Naive thymus-derived CD4-positive, alpha-beta T cell (primary cell): ENCODE measurements around the gene FIGNL2. TPM values are rescaled to one million over a fixed set of nuclear protein-coding genes. Genes with fewer than 3 reads are reported as not detected.

Experiments
- ATAC-seq: fragments of 150-1000 bp; cut with Tn5 transposase; 2 replicates; pipeline ENCODE4 v1.10.0; 2021; ENCODE audit warnings: mild to moderate bottlenecking, moderate library complexity
- CTCF ChIA-PET: fragments of 350-600 bp; sonication (Branson Sonifier 250); formaldehyde crosslinking; loops from one replicate; lab custom pipeline; 2021; ENCODE audit warnings: antibody characterized with exemption; lab: Charles Lee
- POLR2A ChIA-PET: fragments of 350-600 bp; sonication (Branson Sonifier 250); formaldehyde crosslinking; loops from one replicate; lab custom pipeline; 2021; ENCODE audit warnings: antibody characterized with exemption, inconsistent platforms; lab: Charles Lee
- DNase-seq, 9 donors: peaks; one replicate each; pipeline versions ENCODE4 v3.0.0 to v3.0.0-alpha.2; 2020 to 2022; ENCODE audit warnings: mixed read lengths in 1 of 9
- H3K27ac ChIP-seq: one replicate; pipeline ENCODE4 v1.7.0; 2013; ENCODE audit warnings: mild to moderate bottlenecking, low read depth, low read length, moderate library complexity
- H3K27me3 ChIP-seq, 2 donors: one replicate each; pipeline ENCODE4 v1.7.0; 2013; ENCODE audit warnings: low read length in 2 of 2, mild to moderate bottlenecking in 2 of 2, moderate library complexity in 2 of 2; ENCODE audit not compliant: control insufficient read depth in 2 of 2, insufficient read depth in 2 of 2
- H3K36me3 ChIP-seq, 3 experiments: 1 replicate in 2 of 3; 2 replicates in 1 of 3; pipeline ENCODE4 v1.7.0; 2013; ENCODE audit warnings: low read length in 3 of 3, mild to moderate bottlenecking in 3 of 3, moderate library complexity in 1 of 3; ENCODE audit not compliant: insufficient read depth in 3 of 3, control insufficient read depth in 2 of 3
- H3K4me1 ChIP-seq, 2 donors: one replicate each; pipeline ENCODE4 v1.7.0; 2013; ENCODE audit warnings: low read length in 2 of 2, mild to moderate bottlenecking in 2 of 2, moderate library complexity in 1 of 2; ENCODE audit not compliant: control insufficient read depth in 2 of 2, insufficient read depth in 2 of 2
- H3K4me3 ChIP-seq: 2 replicates; pipeline ENCODE4 v1.7.0; 2013; ENCODE audit warnings: mild to moderate bottlenecking, low read length
- H3K9me3 ChIP-seq, 3 experiments: 1 replicate in 2 of 3; 2 replicates in 1 of 3; pipeline ENCODE4 v1.7.0; 2013; ENCODE audit warnings: low read length in 3 of 3; ENCODE audit not compliant: control insufficient read depth in 2 of 3
- H3K27ac Mint-ChIP-seq, 9 donors: one replicate each; pipeline ENCODE4 v1.8.0; 2020 to 2022; ENCODE audit warnings: mixed read lengths in 9 of 9, mild to moderate bottlenecking in 8 of 9, moderate library complexity in 5 of 9, inconsistent platforms in 2 of 9
- H3K27me3 Mint-ChIP-seq, 5 donors: one replicate each; pipeline ENCODE4 v1.8.0; 2021 to 2022; ENCODE audit warnings: mixed read lengths in 5 of 5, mild to moderate bottlenecking in 1 of 5
- H3K36me3 Mint-ChIP-seq, 5 donors: one replicate each; pipeline ENCODE4 v1.8.0; 2020 to 2022; ENCODE audit warnings: mixed read lengths in 5 of 5, mild to moderate bottlenecking in 3 of 5, inconsistent platforms in 1 of 5
- H3K4me1 Mint-ChIP-seq, 7 donors: one replicate each; pipeline ENCODE4 v1.8.0; 2020 to 2022; ENCODE audit warnings: mixed read lengths in 7 of 7, mild to moderate bottlenecking in 3 of 7, inconsistent platforms in 1 of 7
- H3K4me3 Mint-ChIP-seq, 10 donors: one replicate each; pipeline ENCODE4 v1.8.0; 2020 to 2022; ENCODE audit warnings: mild to moderate bottlenecking in 10 of 10, mixed read lengths in 10 of 10, moderate library complexity in 6 of 10, inconsistent platforms in 2 of 10
- H3K9me3 Mint-ChIP-seq, 11 donors: one replicate each; pipeline ENCODE4 v1.8.0; 2020 to 2022; ENCODE audit warnings: mixed read lengths in 11 of 11, mild to moderate bottlenecking in 4 of 11, inconsistent platforms in 1 of 11, moderate library complexity in 1 of 11
- intact Hi-C, 2 donors: fragments of 100-400 bp; cut with micrococcal nuclease; formaldehyde crosslinking; loops; one replicate each; pipeline ENCODE4 v1.15.1; 2023
- polyA plus RNA-seq, 2 donors: library from polyadenylated mRNA; unstranded; fragments of 300-500 nt; fragmentation: Illumina TruSeq; gene quantifications; one replicate each; pipeline ENCODE4 v1.2.3, GENCODE V29; 2021
- total RNA-seq, 6 experiments: library from RNA in 5 of 6; stranded (reverse) in 5 of 6; gene quantifications; 1 replicate in 5 of 6; 2 replicates in 1 of 6; pipeline ENCODE4 v1.2.3 and lab custom pipeline; 2021 to 2026

FIGNL2 gene
- total and polyA plus RNA-seq, 7 experiments from 2014 or later: 0.07 to 2.1 (median 1.3) TPM; not detected in 1

DNA sequence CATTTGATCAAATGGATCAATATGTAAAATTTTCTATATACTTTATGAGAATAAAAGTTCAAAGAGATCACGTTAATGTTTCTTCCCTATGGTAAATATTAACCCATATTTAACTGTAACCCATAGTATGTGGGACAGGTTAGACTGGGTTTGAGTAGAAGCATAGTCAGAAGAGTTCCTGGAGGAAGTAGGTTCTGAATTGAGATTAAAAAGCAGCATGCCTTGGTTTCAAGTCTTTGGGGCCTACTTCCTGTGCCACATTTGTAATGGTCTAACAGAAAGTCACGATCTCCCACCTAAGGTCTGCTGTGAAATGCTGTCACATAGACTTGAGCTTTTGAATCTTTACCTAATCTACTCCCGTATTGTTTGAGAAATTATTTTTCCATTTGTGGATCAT is 63.8 kb downstream of the FIGNL2 start:
- Mint-ChIP-seq H3K27ac (no peak overlapping the region), H3K9me3 (no peaks in the 10 kb centered on the region), H3K27me3 (peaks cover 0 to 21% (median 7%) of the 10 kb centered on the region in 5 donors), H3K36me3 (no peaks in the 10 kb centered on the region), H3K4me3 (no peak overlapping the region), H3K4me1 (peaks cover 0 to 6% (median 5%) of the 10 kb centered on the region in 7 donors)
- ATAC-seq (no peak), DNase-seq (no peak)
- Histone ChIP-seq H3K4me3 (no peak overlapping the region), H3K27me3 (no peaks in the 10 kb centered on the region), H3K4me1 (no peaks in the 10 kb centered on the region), H3K9me3 (no peaks in the 10 kb centered on the region), H3K36me3 (no peaks in the 10 kb centered on the region), H3K27ac (no peak overlapping the region)
- ChIA-PET POLR2A (no interaction called here), CTCF (no interaction called here)
- intact Hi-C loops: no loop called here

DNA sequence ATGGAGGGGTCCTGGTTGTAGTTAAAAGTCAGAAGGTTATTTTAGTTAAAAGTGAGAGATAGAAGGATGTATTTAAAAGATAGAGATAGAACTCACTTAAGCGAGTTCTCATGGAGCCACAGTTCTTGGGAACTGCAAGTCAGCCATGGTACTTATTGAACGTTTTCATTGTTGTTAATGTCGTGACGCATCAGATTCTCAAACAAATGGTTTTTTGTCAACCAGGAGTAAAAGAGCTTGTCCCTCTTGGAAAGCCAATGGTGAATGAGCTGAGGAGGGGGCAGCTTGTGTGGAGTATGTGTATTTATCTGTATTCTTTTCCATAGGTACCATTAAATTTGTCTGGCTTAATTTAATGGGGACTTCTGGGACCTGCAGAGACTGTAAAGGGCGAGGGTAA is 68.6 kb downstream of the FIGNL2 start:
- H3K9me3 Mint-ChIP-seq: no peaks in the 10 kb centered on the region
- intact Hi-C loops: no loop called here
- peaks cover 0 to 31% (median 9%) of the 10 kb centered on the region in 5 donors for H3K27me3 Mint-ChIP-seq
- H3K4me3 ChIP-seq: no peak overlapping the region
- DNase-seq: no peak
- H3K27ac Mint-ChIP-seq: no peak overlapping the region
- H3K36me3 Mint-ChIP-seq: no peaks in the 10 kb centered on the region
- H3K4me1 ChIP-seq: no peaks in the 10 kb centered on the region
- no peaks in the 10 kb centered on the region for H3K36me3 ChIP-seq
- no peak for ATAC-seq
- H3K4me1 Mint-ChIP-seq: peaks cover 0 to 5% (median 3%) of the 10 kb centered on the region in 7 donors
- no peak overlapping the region for H3K4me3 Mint-ChIP-seq
- ChIA-PET CTCF (no interaction called here), POLR2A (no interaction called here)
- no peaks in the 10 kb centered on the region for H3K9me3 ChIP-seq
- H3K27ac ChIP-seq: no peak overlapping the region
- no peaks in the 10 kb centered on the region for H3K27me3 ChIP-seq

DNA sequence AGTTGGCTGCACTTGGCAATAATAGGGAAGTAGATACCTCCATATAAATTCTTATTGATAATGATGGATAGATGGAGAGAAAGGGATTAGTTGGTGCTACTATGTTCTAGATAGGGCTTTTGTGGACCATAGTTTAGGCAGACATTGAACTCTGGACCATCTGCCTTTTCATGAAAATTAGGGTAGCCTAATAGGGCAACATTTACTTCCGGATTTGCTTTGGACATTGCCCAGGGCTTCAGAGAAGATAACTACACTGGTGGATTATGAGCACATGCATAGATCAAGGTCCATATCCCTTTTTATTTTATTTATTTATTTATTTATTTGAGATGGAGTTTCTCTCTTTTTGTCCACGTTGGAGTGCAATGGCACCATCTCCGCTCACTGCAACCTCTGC is 70.5 kb downstream of the FIGNL2 start:
- no peak overlapping the region for H3K27ac ChIP-seq
- POLR2A ChIA-PET: no interaction called here
- Mint-ChIP-seq H3K9me3 (no peaks in the 10 kb centered on the region), H3K27ac (no peak overlapping the region), H3K36me3 (no peaks in the 10 kb centered on the region), H3K4me1 (peaks cover 0 to 5% (median 0%) of the 10 kb centered on the region in 7 donors), H3K4me3 (no peak overlapping the region), H3K27me3 (peaks cover 0 to 30% (median 9%) of the 10 kb centered on the region in 5 donors)
- DNase-seq (no peak), ATAC-seq (no peak)
- H3K4me1 ChIP-seq: no peaks in the 10 kb centered on the region
- intact Hi-C loops: no loop called here
- CTCF ChIA-PET: no interaction called here
- H3K9me3 ChIP-seq: no peaks in the 10 kb centered on the region
- no peaks in the 10 kb centered on the region for H3K27me3 ChIP-seq
- H3K4me3 ChIP-seq: no peak overlapping the region
- H3K36me3 ChIP-seq: no peaks in the 10 kb centered on the region

DNA sequence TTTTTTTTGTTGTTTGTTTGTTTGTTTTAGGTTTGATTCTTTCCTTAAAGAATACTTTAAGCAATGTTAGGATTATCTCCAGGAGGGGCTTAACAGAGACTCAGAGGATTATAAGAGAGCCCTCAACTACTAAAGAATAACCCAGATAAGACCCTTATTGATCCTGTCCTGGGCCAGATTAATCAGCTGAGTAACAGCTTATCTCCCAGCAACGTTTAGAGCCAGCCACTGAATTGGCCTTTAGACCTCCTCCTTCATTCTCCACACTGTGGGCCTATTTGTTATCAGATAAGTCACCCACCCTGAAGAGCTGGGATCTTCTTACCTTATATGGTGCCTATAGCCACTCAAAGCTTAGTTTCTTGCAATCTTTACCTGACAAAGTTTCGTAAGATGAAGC is 71.1 kb downstream of the FIGNL2 start:
- DNase-seq (no peak), ATAC-seq (no peak)
- no peaks in the 10 kb centered on the region for H3K36me3 ChIP-seq
- Mint-ChIP-seq H3K4me1 (peaks cover 0 to 5% (median 0%) of the 10 kb centered on the region in 7 donors), H3K4me3 (no peak overlapping the region), H3K36me3 (no peaks in the 10 kb centered on the region), H3K27me3 (peaks cover 0 to 26% (median 7%) of the 10 kb centered on the region in 5 donors), H3K9me3 (no peaks in the 10 kb centered on the region), H3K27ac (no peak overlapping the region)
- ChIA-PET POLR2A (no interaction called here), CTCF (no interaction called here)
- H3K9me3 ChIP-seq: no peaks in the 10 kb centered on the region
- intact Hi-C loops: no loop called here
- no peak overlapping the region for H3K4me3 ChIP-seq
- no peaks in the 10 kb centered on the region for H3K4me1 ChIP-seq
- no peak overlapping the region for H3K27ac ChIP-seq
- H3K27me3 ChIP-seq: no peaks in the 10 kb centered on the region

DNA sequence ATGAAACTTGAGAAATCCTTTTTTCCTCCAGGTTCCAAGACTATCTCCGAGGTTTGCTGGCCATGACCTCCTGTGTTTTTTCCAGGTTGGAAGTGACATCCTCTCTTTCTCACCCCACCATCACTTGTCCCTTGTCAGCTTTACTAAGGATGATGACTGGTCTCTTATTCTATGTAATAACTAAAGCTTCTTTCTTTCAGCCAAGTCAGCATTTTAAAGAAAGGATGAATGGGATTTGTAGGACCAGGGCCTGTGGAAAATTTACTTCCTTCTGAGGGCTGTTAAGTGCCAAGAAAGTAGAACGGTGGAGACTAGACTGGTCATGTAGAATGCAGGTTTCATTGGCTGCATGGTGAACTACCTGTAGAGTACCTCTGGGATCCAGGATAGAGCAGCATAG is 73.6 kb downstream of the FIGNL2 start:
- intact Hi-C loops: no loop called here
- Mint-ChIP-seq H3K27me3 (peaks cover 0 to 16% (median 5%) of the 10 kb centered on the region in 5 donors), H3K4me1 (peaks cover 0 to 1% (median 0%) of the 10 kb centered on the region in 7 donors), H3K36me3 (peaks cover 0 to 5% (median 0%) of the 10 kb centered on the region in 5 donors), H3K9me3 (no peaks in the 10 kb centered on the region), H3K27ac (no peak overlapping the region), H3K4me3 (no peak overlapping the region)
- ATAC-seq: no peak
- Histone ChIP-seq H3K9me3 (no peaks in the 10 kb centered on the region), H3K27me3 (no peaks in the 10 kb centered on the region), H3K36me3 (no peaks in the 10 kb centered on the region), H3K4me1 (no peaks in the 10 kb centered on the region), H3K4me3 (no peak overlapping the region), H3K27ac (no peak overlapping the region)
- DNase-seq: no peak
- CTCF ChIA-PET: no interaction called here
- POLR2A ChIA-PET: no interaction called here

DNA sequence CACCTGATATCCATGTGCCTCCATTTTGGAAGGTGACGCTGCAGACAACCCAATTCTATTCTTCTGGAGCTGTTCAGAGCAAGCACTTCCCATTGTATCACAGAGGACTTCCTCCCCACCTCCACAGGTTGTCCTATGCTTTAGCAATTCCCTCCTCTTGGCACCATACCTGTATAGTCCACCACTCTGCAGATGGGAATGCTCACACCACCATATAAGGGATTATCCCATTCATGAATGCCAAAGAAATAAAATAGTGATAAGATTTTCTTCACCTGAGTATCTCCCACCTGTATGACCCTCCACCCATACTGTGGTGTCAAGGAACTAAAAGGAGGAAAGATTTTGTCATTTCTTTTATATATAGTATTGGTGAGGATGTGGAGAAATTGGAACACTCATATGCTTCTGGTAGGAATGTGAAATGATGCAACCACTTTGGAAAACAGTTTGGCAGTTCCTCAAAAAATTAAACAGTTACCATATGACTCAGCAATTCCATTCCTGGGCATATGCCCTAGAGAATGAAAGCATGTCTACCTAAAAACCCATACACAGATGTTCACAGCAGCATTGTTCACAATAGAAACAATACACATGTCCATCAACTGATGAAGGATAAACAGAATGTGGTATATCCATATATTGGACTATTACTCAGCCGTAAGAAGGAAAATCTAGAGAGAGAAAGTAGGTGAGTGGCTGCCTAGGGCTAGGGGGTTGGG is 75.2 kb downstream of the FIGNL2 start:
- Mint-ChIP-seq H3K4me1 (peaks cover 0 to 1% (median 0%) of the 10 kb centered on the region in 7 donors), H3K27me3 (peaks cover 0 to 9% (median 5%) of the 10 kb centered on the region in 5 donors), H3K4me3 (no peak overlapping the region), H3K9me3 (no peaks in the 10 kb centered on the region), H3K36me3 (peaks cover 0 to 5% (median 0%) of the 10 kb centered on the region in 5 donors), H3K27ac (no peak overlapping the region)
- Histone ChIP-seq H3K27ac (no peak overlapping the region), H3K4me3 (no peak overlapping the region), H3K27me3 (no peaks in the 10 kb centered on the region), H3K4me1 (no peaks in the 10 kb centered on the region), H3K36me3 (no peaks in the 10 kb centered on the region), H3K9me3 (no peaks in the 10 kb centered on the region)
- ATAC-seq (no peak), DNase-seq (no peak)
- ChIA-PET CTCF (no interaction called here), POLR2A (no interaction called here)
- intact Hi-C loops: no loop called here

DNA sequence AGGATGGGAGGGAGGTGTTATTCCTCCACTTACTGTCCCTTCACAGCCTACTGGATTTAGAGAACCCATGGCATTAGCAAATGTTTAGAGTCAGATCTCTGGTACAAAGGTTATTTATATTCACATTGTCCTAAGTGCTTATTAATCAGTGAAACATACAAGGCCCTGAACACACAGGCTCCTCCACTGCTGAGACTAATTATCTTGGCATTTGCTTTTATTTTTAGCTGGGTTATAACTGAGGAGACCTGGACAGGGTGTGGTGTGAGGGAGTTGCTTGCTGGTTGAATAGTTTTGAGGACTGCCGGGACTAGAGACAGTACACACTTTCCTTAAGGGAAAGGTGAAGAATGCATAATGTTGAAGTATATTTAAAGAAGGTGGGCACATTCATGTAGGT is 77.5 kb downstream of the FIGNL2 start:
- H3K27ac Mint-ChIP-seq: no peak overlapping the region
- no peak overlapping the region for H3K4me3 Mint-ChIP-seq
- intact Hi-C loops: no loop called here
- CTCF ChIA-PET: no interaction called here
- ATAC-seq (no peak), DNase-seq (no peak)
- Histone ChIP-seq H3K36me3 (no peaks in the 10 kb centered on the region), H3K27ac (no peak overlapping the region), H3K9me3 (no peaks in the 10 kb centered on the region), H3K27me3 (no peaks in the 10 kb centered on the region), H3K4me1 (no peaks in the 10 kb centered on the region), H3K4me3 (no peak overlapping the region)
- peaks cover 0 to 1% (median 0%) of the 10 kb centered on the region in 7 donors for H3K4me1 Mint-ChIP-seq
- peaks cover 0 to 5% (median 0%) of the 10 kb centered on the region in 5 donors for H3K36me3 Mint-ChIP-seq
- POLR2A ChIA-PET: no interaction called here
- no peaks in the 10 kb centered on the region for H3K9me3 Mint-ChIP-seq
- H3K27me3 Mint-ChIP-seq: peaks cover 0 to 8% (median 3%) of the 10 kb centered on the region in 5 donors
